ENCODE data around the gene TTC8.

TTC8 gene

GRCh38 chr14:88835661-88836060 is 11.2 kb downstream of the TTC8 start:
- no peak overlapping the region for H3K4me3 ChIP-seq (ENCODE audit: low read length)
- no peak for TF ChIP-seq CTCF (conservative IDR thresholded peaks at IDR 0.05; ENCODE audit: low read length)
- no peak for DNase-seq (ENCODE audit: low read depth)

GRCh38 chr14:88837495-88837894 is 13.0 kb downstream of the TTC8 start:
- TF ChIP-seq CTCF (conservative IDR thresholded peaks at IDR 0.05; ENCODE audit: low read length): no peak
- no peak overlapping the region for H3K4me3 ChIP-seq (ENCODE audit: low read length)
- DNase-seq (ENCODE audit: low read depth): no peak

- TF ChIP-seq CTCF (conservative IDR thresholded peaks at IDR 0.05; ENCODE audit: low read length): no peak
- H3K4me3 ChIP-seq (ENCODE audit: low read length): no peak overlapping the region
- DNase-seq (ENCODE audit: low read depth): no peak
These were observed 13.6 kb downstream of the TTC8 start for GRCh38 chr14:88838015-88838414.

- no peak overlapping the region for H3K4me3 ChIP-seq (ENCODE audit: low read length)
- no peak for TF ChIP-seq CTCF (conservative IDR thresholded peaks at IDR 0.05; ENCODE audit: low read length)
- DNase-seq (ENCODE audit: low read depth): no peak
These were observed 16.5 kb downstream of the TTC8 start for GRCh38 chr14:88840926-88841325.

- no peak for DNase-seq (ENCODE audit: low read depth)
- TF ChIP-seq CTCF (conservative IDR thresholded peaks at IDR 0.05; ENCODE audit: low read length): no peak
- no peak overlapping the region for H3K4me3 ChIP-seq (ENCODE audit: low read length)
These were observed 17.3 kb downstream of the TTC8 start for GRCh38 chr14:88841741-88842140.

GRCh38 chr14:88842414-88842813 is 18.0 kb downstream of the TTC8 start:
- TF ChIP-seq CTCF (conservative IDR thresholded peaks at IDR 0.05; ENCODE audit: low read length): no peak
- DNase-seq (ENCODE audit: low read depth): no peak

GRCh38 chr14:88844980-88845491 is 20.6 kb downstream of the TTC8 start:
- no peak for TF ChIP-seq CTCF (conservative IDR thresholded peaks at IDR 0.05; ENCODE audit: low read length)
- no peak for DNase-seq (ENCODE audit: low read depth)
- H3K4me3 ChIP-seq (ENCODE audit: low read length): no peak overlapping the region

More at GRCh38 chr14:88842414-88842813, 18.0 kb downstream of the TTC8 start:
- no peak overlapping the region for H3K4me3 ChIP-seq (ENCODE audit: low read length)
